OCI-LY3 (cell line): ENCODE data around the gene TMEM114.

ENCODE experiments used
- H2AFZ ChIP-seq: fragments of 200-600, 300-600 bp; shearing (Covaris generic); 2 replicates; pipeline ENCODE4 v1.6.0; 2014; ENCODE audit warnings: antibody characterized with exemption, low read depth, low read length
- H3K27ac ChIP-seq: fragments of 200-600, 300-600 bp; sonication (generic); 2 replicates; pipeline ENCODE4 v1.5.1; 2014; ENCODE audit warnings: mild to moderate bottlenecking, low read length, moderate library complexity, mixed read lengths
- H3K27me3 ChIP-seq: fragments of 200-600, 300-600 bp; sonication (generic); 2 replicates; pipeline ENCODE4 v1.6.1; 2014; ENCODE audit warnings: low read depth, low read length, mixed read lengths
- H3K36me3 ChIP-seq: fragments of 200-600, 300-600 bp; sonication (generic); replicated peaks from 2 replicates; pipeline ENCODE3; 2014; ENCODE audit warnings: low read depth, low read length, mixed read lengths
- H3K4me1 ChIP-seq: fragments of 300-600, 200-600 bp; sonication (generic); 2 replicates; pipeline ENCODE4 v1.6.1; 2014; ENCODE audit warnings: low read length, mixed read lengths
- H3K4me2 ChIP-seq: fragments of 200-600, 300-600 bp; sonication (generic); 2 replicates; pipeline ENCODE4 v1.6.1; 2014; ENCODE audit warnings: low read length, mixed read lengths
- H3K4me3 ChIP-seq: fragments of 300-600, 200-600 bp; sonication (generic); 2 replicates; pipeline ENCODE4 v1.5.1; 2014; ENCODE audit warnings: antibody characterized with exemption, mild to moderate bottlenecking, low read length, moderate library complexity
- H3K79me2 ChIP-seq: fragments of 300-600, 200-600 bp; shearing (Covaris generic); 2 replicates; pipeline ENCODE4 v1.6.1; 2014; ENCODE audit warnings: mild to moderate bottlenecking, low read length, mixed read lengths
- H3K9ac ChIP-seq: fragments of 300-600, 200-600 bp; shearing (Covaris generic); 2 replicates; pipeline ENCODE4 v1.6.0; 2014; ENCODE audit warnings: mild to moderate bottlenecking, low read length, moderate library complexity
- H3K9me3 ChIP-seq: fragments of 200-600, 300-600 bp; shearing (Covaris generic); 2 replicates; pipeline ENCODE4 v1.6.1; 2014; ENCODE audit warnings: low read length, mixed read lengths; ENCODE audit not compliant: insufficient read depth
- H4K20me1 ChIP-seq: fragments of 200-600, 300-600 bp; sonication (generic); 2 replicates; pipeline ENCODE4 v1.6.1; 2016; ENCODE audit warnings: low read length, mixed read lengths; ENCODE audit not compliant: insufficient read depth
- CTCF ChIP-seq: fragments of 200-600, 300-600 bp; sonication (generic); IDR thresholded peaks from 2 replicates; pipeline ENCODE4 v1.5.1; 2014; ENCODE audit warnings: antibody characterized with exemption, low read length, low read depth
- EZH2phosphoT487 ChIP-seq: fragments of 200-600 bp; shearing (Covaris generic); IDR thresholded peaks from 2 replicates; pipeline ENCODE4 v1.6.1; 2018; ENCODE audit warnings: antibody characterized with exemption, mixed run types, low read depth

The TMEM114 gene

GRCh38 chr16:8596581-8596980 lies 6.3 kb upstream of the TMEM114 start:
- Histone ChIP-seq H3K9ac (no peak overlapping the region), H3K36me3 (no peaks in the 10 kb centered on the region), H3K27me3 (peaks cover 9% of the 10 kb centered on the region; the same call in 1 of the 2 replicates), H3K27ac (no peak overlapping the region), H3K4me2 (no peak overlapping the region), H2AFZ (no peak overlapping the region), H3K9me3 (no peaks in the 10 kb centered on the region; the same call in 1 of the 2 replicates), H4K20me1 (no peaks in the 10 kb centered on the region), H3K79me2 (no peaks in the 10 kb centered on the region), H3K4me3 (no peak overlapping the region), H3K4me1 (peaks cover 5% of the 10 kb centered on the region; the same call in 1 of the 2 replicates)
- TF ChIP-seq CTCF: no peak
- TF ChIP-seq EZH2phosphoT487: no peak

GRCh38 chr16:8595783-8596182 lies 5.5 kb upstream of the TMEM114 start:
- no peak overlapping the region for H3K27ac ChIP-seq
- no peak overlapping the region for H3K9ac ChIP-seq
- H3K27me3 ChIP-seq: peaks cover 8% of the 10 kb centered on the region; the same call in 1 of the 2 replicates
- no peak for TF ChIP-seq EZH2phosphoT487
- no peak for TF ChIP-seq CTCF
- H3K4me1 ChIP-seq: peaks cover 5% of the 10 kb centered on the region; the same call in 1 of the 2 replicates
- H2AFZ ChIP-seq: no peak overlapping the region
- no peaks in the 10 kb centered on the region; the same call in 1 of the 2 replicates for H3K9me3 ChIP-seq
- H3K36me3 ChIP-seq: no peaks in the 10 kb centered on the region
- no peak overlapping the region for H3K4me2 ChIP-seq
- no peak overlapping the region for H3K4me3 ChIP-seq
- H3K79me2 ChIP-seq: no peaks in the 10 kb centered on the region
- H4K20me1 ChIP-seq: no peaks in the 10 kb centered on the region

GRCh38 chr16:8594149-8594666 lies 3.9 kb upstream of the TMEM114 start:
- Histone ChIP-seq H3K4me2 (peak overlapping the region; percentile 11; the same call in 1 of the 2 replicates), H3K79me2 (no peaks in the 10 kb centered on the region), H3K4me1 (peaks cover 5% of the 10 kb centered on the region; the same call in 1 of the 2 replicates), H3K27me3 (peaks cover 8% of the 10 kb centered on the region; the same call in 1 of the 2 replicates), H3K9me3 (no peaks in the 10 kb centered on the region; the same call in 1 of the 2 replicates), H3K9ac (no peak overlapping the region), H2AFZ (no peak overlapping the region; the same call in 1 of the 2 replicates), H3K27ac (no peak overlapping the region), H4K20me1 (no peaks in the 10 kb centered on the region), H3K4me3 (0 out of 2 replicates have a peak overlapping the region, but pooled peaks have one; percentile 6), H3K36me3 (no peaks in the 10 kb centered on the region)
- TF ChIP-seq CTCF: no peak
- no peak for TF ChIP-seq EZH2phosphoT487

- Histone ChIP-seq H3K36me3 (no peaks in the 10 kb centered on the region), H3K4me2 (no peak overlapping the region), H3K27me3 (no peaks in the 10 kb centered on the region), H3K79me2 (no peaks in the 10 kb centered on the region), H3K9me3 (no peaks in the 10 kb centered on the region), H3K27ac (no peak overlapping the region), H2AFZ (no peak overlapping the region), H3K4me1 (peaks cover 5% of the 10 kb centered on the region; the same call in 1 of the 2 replicates), H3K4me3 (no peak overlapping the region), H4K20me1 (no peaks in the 10 kb centered on the region), H3K9ac (no peak overlapping the region)
- TF ChIP-seq EZH2phosphoT487: no peak
- TF ChIP-seq CTCF: no peak
Observed at GRCh38 chr16:8591451-8591850, 1.1 kb upstream of the TMEM114 start.
